ENCODE results near the gene GPX6. TPM values are rescaled to one million over a fixed set of nuclear protein-coding genes. Genes with fewer than 3 reads are reported as not detected.

The GPX6 gene
- total RNA-seq (2021; ENCODE audit: unreplicated experiment): not detected
- polyA plus RNA-seq (2012): not detected in 2 replicates
- not detected for Bru-seq, nascent RNA
- BruChase-seq, experiment 1, labeled RNA remaining after a 6-hour chase: not detected
- BruChase-seq, experiment 2, labeled RNA remaining after a 2-hour chase: not detected
- long read RNA-seq: 0 reads

DNA sequence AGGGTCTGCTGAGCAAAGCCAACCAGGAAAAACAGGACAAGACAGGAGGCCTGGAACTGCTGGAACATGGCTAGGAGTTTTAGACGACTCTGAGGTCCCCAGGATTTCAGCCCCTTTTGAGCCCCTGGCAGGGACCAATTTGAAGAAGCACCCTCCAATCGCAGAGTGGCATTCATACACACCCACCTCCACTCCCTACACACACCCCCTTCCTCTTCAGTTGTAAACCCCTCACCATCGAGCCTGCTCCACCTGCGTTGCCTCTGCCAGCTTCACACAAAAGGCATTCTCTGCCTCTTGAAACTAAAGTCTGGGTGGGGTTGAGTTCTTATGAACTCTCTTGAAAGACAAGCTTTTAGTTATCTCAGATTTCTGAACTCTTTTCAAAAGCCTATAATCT is at the start of gene GPX6:
TSS of gene GPX6 (minus strand) at position 118 of the 400 bp plus-strand sequence. CDS start at position 68, 50 bp downstream.
- ChIA-PET POLR2A (no interaction called here), CTCF (no interaction called here), RAD21 (ENCODE audit: low non-redundant PET in 1 of 2, low total read pairs in 2 of 2, uncharacterized antibody in 2 of 2, unreplicated experiment in 2 of 2) (no interaction called here)
- Histone ChIP-seq H3K9me2 (ENCODE audit: insufficient read depth) (no peaks in the 10 kb centered on the region), H3K9ac (ENCODE audit: low read length) (no peak within 1 kb of the TSS), H3K9me3 (ENCODE audit: control insufficient read depth in 1 of 2, insufficient read depth in 1 of 2, low read depth in 1 of 2, low read length in 2 of 2) (no peaks in the 10 kb centered on the region), H3K4me3 (replicated peaks in 1 of 2; ENCODE audit: low read depth in 1 of 2, low read length in 2 of 2) (no peak within 1 kb of the TSS), H3K27me3 (ENCODE audit: insufficient read depth, low read length) (no peaks in the 10 kb centered on the region; the same call in 1 of the 2 replicates), H3K79me2 (ENCODE audit: insufficient read depth, low read length) (no peaks in the 10 kb centered on the region), H3K4me1 (ENCODE audit: control insufficient read depth in 1 of 2, insufficient read depth in 2 of 2, low read length in 2 of 2) (no peaks in the 10 kb centered on the region), H3K27ac (ENCODE audit: low read depth, low read length) (no peak within 1 kb of the TSS), H4K20me1 (ENCODE audit: insufficient read depth) (no peaks in the 10 kb centered on the region), H3K36me3 (ENCODE audit: control insufficient read depth in 1 of 2, insufficient read depth in 2 of 2, low read length in 2 of 2) (no peaks in the 10 kb centered on the region), H2AFZ (ENCODE audit: low read depth, low read length, poor library complexity, severe bottlenecking) (no peak within 1 kb of the TSS), H3K4me2 (ENCODE audit: low read length) (no peak within 1 kb of the TSS)
- BruUV-seq (replicated peaks): no TSS peak
- ATAC-seq (no peak), DNase-seq (ENCODE audit: low read depth, low spot score) (no peak)
- intact Hi-C loops (cut with micrococcal nuclease): no loop called here
- TF ChIP-seq ZFX (IDR thresholded peaks at IDR 0.05) (no peak), CEBPB (IDR thresholded peaks at IDR 0.05; ENCODE audit: low read depth) (no peak), RAD21 (IDR thresholded peaks at IDR 0.05; ENCODE audit: low read depth) (no peak), POLR2A (IDR thresholded peaks at IDR 0.05; ENCODE audit: borderline replicate concordance, extremely low read depth, insufficient read depth, insufficient read length) (no peak), YY1 (IDR thresholded peaks at IDR 0.05; ENCODE audit: extremely low read depth, insufficient replicate concordance, low read depth, low read length) (no peak), EGR1 (IDR thresholded peaks at IDR 0.05; ENCODE audit: low read depth) (no peak), JUND (IDR thresholded peaks at IDR 0.05) (no peak), ZNF274 (IDR thresholded peaks at IDR 0.05; ENCODE audit: low read depth, low read length) (no peak), EZH2 (IDR thresholded peaks at IDR 0.05) (no peak)
- TF ChIP-seq, protein P1, sequence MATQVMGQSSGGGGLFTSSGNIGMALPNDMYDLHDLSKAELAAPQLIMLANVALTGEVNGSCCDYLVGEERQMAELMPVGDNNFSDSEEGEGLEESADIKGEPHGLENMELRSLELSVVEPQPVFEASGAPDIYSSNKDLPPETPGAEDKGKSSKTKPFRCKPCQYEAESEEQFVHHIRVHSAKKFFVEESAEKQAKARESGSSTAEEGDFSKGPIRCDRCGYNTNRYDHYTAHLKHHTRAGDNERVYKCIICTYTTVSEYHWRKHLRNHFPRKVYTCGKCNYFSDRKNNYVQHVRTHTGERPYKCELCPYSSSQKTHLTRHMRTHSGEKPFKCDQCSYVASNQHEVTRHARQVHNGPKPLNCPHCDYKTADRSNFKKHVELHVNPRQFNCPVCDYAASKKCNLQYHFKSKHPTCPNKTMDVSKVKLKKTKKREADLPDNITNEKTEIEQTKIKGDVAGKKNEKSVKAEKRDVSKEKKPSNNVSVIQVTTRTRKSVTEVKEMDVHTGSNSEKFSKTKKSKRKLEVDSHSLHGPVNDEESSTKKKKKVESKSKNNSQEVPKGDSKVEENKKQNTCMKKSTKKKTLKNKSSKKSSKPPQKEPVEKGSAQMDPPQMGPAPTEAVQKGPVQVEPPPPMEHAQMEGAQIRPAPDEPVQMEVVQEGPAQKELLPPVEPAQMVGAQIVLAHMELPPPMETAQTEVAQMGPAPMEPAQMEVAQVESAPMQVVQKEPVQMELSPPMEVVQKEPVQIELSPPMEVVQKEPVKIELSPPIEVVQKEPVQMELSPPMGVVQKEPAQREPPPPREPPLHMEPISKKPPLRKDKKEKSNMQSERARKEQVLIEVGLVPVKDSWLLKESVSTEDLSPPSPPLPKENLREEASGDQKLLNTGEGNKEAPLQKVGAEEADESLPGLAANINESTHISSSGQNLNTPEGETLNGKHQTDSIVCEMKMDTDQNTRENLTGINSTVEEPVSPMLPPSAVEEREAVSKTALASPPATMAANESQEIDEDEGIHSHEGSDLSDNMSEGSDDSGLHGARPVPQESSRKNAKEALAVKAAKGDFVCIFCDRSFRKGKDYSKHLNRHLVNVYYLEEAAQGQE (IDR thresholded peaks at IDR 0.05; ENCODE audit: low read depth): no peak
- TF ChIP-seq, protein P2, sequence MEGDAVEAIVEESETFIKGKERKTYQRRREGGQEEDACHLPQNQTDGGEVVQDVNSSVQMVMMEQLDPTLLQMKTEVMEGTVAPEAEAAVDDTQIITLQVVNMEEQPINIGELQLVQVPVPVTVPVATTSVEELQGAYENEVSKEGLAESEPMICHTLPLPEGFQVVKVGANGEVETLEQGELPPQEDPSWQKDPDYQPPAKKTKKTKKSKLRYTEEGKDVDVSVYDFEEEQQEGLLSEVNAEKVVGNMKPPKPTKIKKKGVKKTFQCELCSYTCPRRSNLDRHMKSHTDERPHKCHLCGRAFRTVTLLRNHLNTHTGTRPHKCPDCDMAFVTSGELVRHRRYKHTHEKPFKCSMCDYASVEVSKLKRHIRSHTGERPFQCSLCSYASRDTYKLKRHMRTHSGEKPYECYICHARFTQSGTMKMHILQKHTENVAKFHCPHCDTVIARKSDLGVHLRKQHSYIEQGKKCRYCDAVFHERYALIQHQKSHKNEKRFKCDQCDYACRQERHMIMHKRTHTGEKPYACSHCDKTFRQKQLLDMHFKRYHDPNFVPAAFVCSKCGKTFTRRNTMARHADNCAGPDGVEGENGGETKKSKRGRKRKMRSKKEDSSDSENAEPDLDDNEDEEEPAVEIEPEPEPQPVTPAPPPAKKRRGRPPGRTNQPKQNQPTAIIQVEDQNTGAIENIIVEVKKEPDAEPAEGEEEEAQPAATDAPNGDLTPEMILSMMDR (IDR thresholded peaks at IDR 0.05 in 2 of 3, conservative IDR thresholded peaks at IDR 0.05 in 1 of 3; ENCODE audit: borderline replicate concordance in 1 of 3, insufficient read depth in 1 of 3, low read depth in 2 of 3, low read length in 2 of 3): no peak
- TF ChIP-seq, protein P3, sequence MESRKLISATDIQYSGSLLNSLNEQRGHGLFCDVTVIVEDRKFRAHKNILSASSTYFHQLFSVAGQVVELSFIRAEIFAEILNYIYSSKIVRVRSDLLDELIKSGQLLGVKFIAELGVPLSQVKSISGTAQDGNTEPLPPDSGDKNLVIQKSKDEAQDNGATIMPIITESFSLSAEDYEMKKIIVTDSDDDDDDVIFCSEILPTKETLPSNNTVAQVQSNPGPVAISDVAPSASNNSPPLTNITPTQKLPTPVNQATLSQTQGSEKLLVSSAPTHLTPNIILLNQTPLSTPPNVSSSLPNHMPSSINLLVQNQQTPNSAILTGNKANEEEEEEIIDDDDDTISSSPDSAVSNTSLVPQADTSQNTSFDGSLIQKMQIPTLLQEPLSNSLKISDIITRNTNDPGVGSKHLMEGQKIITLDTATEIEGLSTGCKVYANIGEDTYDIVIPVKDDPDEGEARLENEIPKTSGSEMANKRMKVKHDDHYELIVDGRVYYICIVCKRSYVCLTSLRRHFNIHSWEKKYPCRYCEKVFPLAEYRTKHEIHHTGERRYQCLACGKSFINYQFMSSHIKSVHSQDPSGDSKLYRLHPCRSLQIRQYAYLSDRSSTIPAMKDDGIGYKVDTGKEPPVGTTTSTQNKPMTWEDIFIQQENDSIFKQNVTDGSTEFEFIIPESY (IDR thresholded peaks at IDR 0.05; ENCODE audit: extremely low read depth, insufficient replicate concordance, low read length): no peak
- TF ChIP-seq, protein P4, sequence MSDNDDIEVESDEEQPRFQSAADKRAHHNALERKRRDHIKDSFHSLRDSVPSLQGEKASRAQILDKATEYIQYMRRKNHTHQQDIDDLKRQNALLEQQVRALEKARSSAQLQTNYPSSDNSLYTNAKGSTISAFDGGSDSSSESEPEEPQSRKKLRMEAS (IDR thresholded peaks at IDR 0.05): no peak

Data from HCT116 (cell line).